Neural cell (in vitro differentiated cells): ENCODE results near the gene RGS6. TPM values are rescaled to one million over a fixed set of nuclear protein-coding genes. Genes with fewer than 3 reads are reported as not detected.

Experiments used
- H2AFZ ChIP-seq: fragments of 200-600, 300-800 bp; sonication (generic), shearing (Covaris generic); 2 replicates; pipeline ENCODE4 v1.6.0; 2014; ENCODE audit warnings: low read depth, mild to moderate bottlenecking, antibody characterized with exemption, low read length, moderate library complexity
- H3F3A ChIP-seq: fragments of 200-600 bp; shearing (Covaris generic); 2 replicates; pipeline ENCODE4 v1.6.1; 2016; ENCODE audit warnings: mild to moderate bottlenecking, moderate library complexity, mixed read lengths, antibody characterized with exemption, low read length; ENCODE audit not compliant: insufficient read depth, poor library complexity, severe bottlenecking
- H3K27ac ChIP-seq: fragments of 200-600, 300-800 bp; sonication (generic), shearing (Covaris generic); 2 replicates; pipeline ENCODE4 v1.5.1; 2014; ENCODE audit warnings: mild to moderate bottlenecking, low read length, moderate library complexity
- H3K27me3 ChIP-seq: fragments of 300-800, 200-600 bp; sonication (generic), shearing (Covaris generic); 2 replicates; pipeline ENCODE4 v1.6.0; 2014; ENCODE audit warnings: mild to moderate bottlenecking, low read depth, low read length, moderate library complexity; ENCODE audit not compliant: insufficient read depth
- H3K36me3 ChIP-seq: fragments of 300-800, 200-600 bp; sonication (generic), shearing (Covaris generic); 2 replicates; pipeline ENCODE4 v1.5.1; 2014; ENCODE audit warnings: mild to moderate bottlenecking, antibody characterized with exemption, low read length, moderate library complexity; ENCODE audit not compliant: insufficient read depth
- H3K4me2 ChIP-seq: fragments of 300-800, 200-600 bp; sonication (generic), shearing (Covaris generic); 2 replicates; pipeline ENCODE4 v1.6.0; 2014; ENCODE audit warnings: mild to moderate bottlenecking, low read length
- H3K4me3 ChIP-seq: fragments of 300-800, 200-600 bp; sonication (generic), shearing (Covaris generic); 2 replicates; pipeline ENCODE4 v1.5.1; 2014; ENCODE audit warnings: mild to moderate bottlenecking, low read length, moderate library complexity
- H3K79me2 ChIP-seq: fragments of 200-600 bp; shearing (Covaris generic); replicated peaks from 2 replicates; pipeline ENCODE4 v1.6.0; 2014; ENCODE audit warnings: mild to moderate bottlenecking, low read length, moderate library complexity; ENCODE audit not compliant: insufficient read depth
- H3K9ac ChIP-seq: fragments of 300-800, 200-600 bp; sonication (generic), shearing (Covaris generic); 2 replicates; pipeline ENCODE4 v1.6.1; 2016; ENCODE audit warnings: mild to moderate bottlenecking, low read length, mixed read lengths
- H3K9me2 ChIP-seq: fragments of 200-600 bp; shearing (Covaris generic); 2 replicates; pipeline ENCODE4 v1.6.1; 2016; ENCODE audit warnings: mild to moderate bottlenecking, low read length, mixed read lengths; ENCODE audit not compliant: insufficient read depth
- H3K9me3 ChIP-seq: fragments of 200-600, 300-800 bp; sonication (generic), shearing (Covaris generic); 2 replicates; pipeline ENCODE4 v1.6.1; 2016; ENCODE audit warnings: mild to moderate bottlenecking, mixed run types, low read length, moderate library complexity, mixed read lengths
- H4K20me1 ChIP-seq: fragments of 200-600 bp; shearing (Covaris generic); 2 replicates; pipeline ENCODE4 v1.6.1; 2016; ENCODE audit warnings: mild to moderate bottlenecking, mixed run types; ENCODE audit not compliant: insufficient read depth
- CTCF ChIP-seq: fragments of 450-650 bp; IDR thresholded peaks from 2 replicates; pipeline ENCODE4 v1.5.1; 2014; ENCODE audit warnings: antibody characterized with exemption, mild to moderate bottlenecking, moderate library complexity; ENCODE audit not compliant: poor library complexity, severe bottlenecking
- EP300 ChIP-seq: fragments of 450-650 bp; conservative IDR thresholded peaks from 2 replicates; pipeline ENCODE4 v1.6.1; 2014; ENCODE audit warnings: antibody characterized with exemption, mild to moderate bottlenecking, moderate library complexity; ENCODE audit not compliant: poor library complexity, severe bottlenecking
- EZH2 ChIP-seq: fragments of 200-600, 300-800 bp; shearing (Covaris generic), sonication (generic); IDR thresholded peaks from 2 replicates; pipeline ENCODE4 v1.6.1; 2014; ENCODE audit warnings: antibody characterized with exemption, low read length, borderline replicate concordance, mild to moderate bottlenecking; ENCODE audit not compliant: insufficient read depth, poor library complexity, severe bottlenecking
- MXI1 ChIP-seq: fragments of 450-650 bp; conservative IDR thresholded peaks from 2 replicates; pipeline ENCODE4 v1.6.1; 2014; ENCODE audit warnings: antibody characterized with exemption, mild to moderate bottlenecking; ENCODE audit not compliant: poor library complexity, severe bottlenecking
- POLR2AphosphoS5 ChIP-seq: IDR thresholded peaks from 2 replicates; pipeline ENCODE4 v1.6.1; 2012
- RAD21 ChIP-seq: fragments of 450-650 bp; conservative IDR thresholded peaks from 2 replicates; pipeline ENCODE4 v1.6.1; 2014; ENCODE audit warnings: antibody characterized with exemption, mild to moderate bottlenecking, moderate library complexity
- REST ChIP-seq: IDR thresholded peaks from 2 replicates; pipeline ENCODE4 v1.6.1; 2012; ENCODE audit warnings: borderline replicate concordance
- SMC3 ChIP-seq: fragments of 450-650 bp; conservative IDR thresholded peaks from 2 replicates; pipeline ENCODE4 v1.6.1; 2014; ENCODE audit warnings: antibody characterized with exemption, mild to moderate bottlenecking, moderate library complexity; ENCODE audit not compliant: poor library complexity
- TAF1 ChIP-seq: IDR thresholded peaks from 2 replicates; pipeline ENCODE4 v1.6.1; 2012; ENCODE audit warnings: low read depth
- polyA plus RNA-seq: library from polyadenylated mRNA; depleted of rRNA; stranded (reverse); fragments of >200 nt; gene quantifications from 2 replicates; pipeline ENCODE4 v1.2.3, GENCODE V29; 2014

The RGS6 gene
- polyA plus RNA-seq, 1 donor from 2014 or later = 7.3 TPM

GRCh38 chr14:72094844-72095582 is 162.8 kb downstream of the RGS6 start:
- no peak overlapping the region for H2AFZ ChIP-seq
- H3K4me3 ChIP-seq = peak overlapping the region; percentile 13
- no peaks in the 10 kb centered on the region for H3K79me2 ChIP-seq
- H3K9me3 ChIP-seq = no peaks in the 10 kb centered on the region
- no peaks in the 10 kb centered on the region for H3K9me2 ChIP-seq
- H4K20me1 ChIP-seq = no peaks in the 10 kb centered on the region
- H3K27ac ChIP-seq = peak overlapping the region; percentile 46
- H3K36me3 ChIP-seq = no peaks in the 10 kb centered on the region
- no peak overlapping the region for H3K4me2 ChIP-seq
- TF ChIP-seq EZH2 (no peak), EP300 (peak; percentile 79), CTCF (no peak), MXI1 (peak; percentile 65)
- H3K27me3 ChIP-seq = no peaks in the 10 kb centered on the region
- H3K9ac ChIP-seq = no peak overlapping the region
- no peaks in the 10 kb centered on the region for H3F3A ChIP-seq

- H3K4me2 ChIP-seq = no peak overlapping the region
- H3K27me3 ChIP-seq = no peaks in the 10 kb centered on the region
- H4K20me1 ChIP-seq = no peaks in the 10 kb centered on the region
- no peaks in the 10 kb centered on the region for H3K9me2 ChIP-seq
- no peak overlapping the region for H3K4me3 ChIP-seq
- no peak overlapping the region for H3K27ac ChIP-seq
- TF ChIP-seq MXI1 = no peak
- no peak for TF ChIP-seq POLR2AphosphoS5
- TF ChIP-seq RAD21 = no peak
- TF ChIP-seq SMC3 = no peak
- no peak for TF ChIP-seq REST
- TF ChIP-seq TAF1 = no peak
- TF ChIP-seq EP300 = no peak
- no peak for TF ChIP-seq CTCF
- no peak for TF ChIP-seq EZH2
- no peaks in the 10 kb centered on the region for H3F3A ChIP-seq
- no peak overlapping the region for H2AFZ ChIP-seq
- H3K9ac ChIP-seq = no peak overlapping the region
- H3K79me2 ChIP-seq = no peaks in the 10 kb centered on the region
- no peaks in the 10 kb centered on the region for H3K9me3 ChIP-seq
- H3K36me3 ChIP-seq = no peaks in the 10 kb centered on the region
Measured at GRCh38 chr14:72097173-72097783, 165.0 kb downstream of the RGS6 start.
